ENCODE measurements around the gene THAP11.

THAP11 gene

DNA sequence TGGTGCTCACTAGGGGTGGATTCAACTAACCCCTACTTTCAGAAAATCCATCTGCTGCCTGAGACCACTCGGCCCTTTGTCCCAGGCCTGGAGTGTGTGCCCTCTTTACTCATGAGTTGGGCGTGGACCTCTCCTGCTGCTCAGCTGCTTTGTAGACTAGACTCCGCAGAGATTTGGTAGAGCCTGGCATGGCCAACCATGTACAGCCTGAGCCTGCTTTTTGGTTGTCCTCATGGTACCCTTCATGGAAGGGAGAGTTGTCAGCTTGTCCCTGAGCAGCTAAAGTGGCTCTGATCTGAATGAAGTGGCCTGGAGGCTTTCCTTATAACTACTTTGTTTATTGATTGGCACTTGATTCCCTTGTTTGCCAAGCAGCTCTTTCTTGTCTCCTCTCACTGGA, 32.3 kb downstream of the THAP11 start:
- Histone ChIP-seq H3K27ac (ENCODE audit: insufficient read depth in 1 of 2, low read depth in 1 of 2, low read length in 2 of 2, poor library complexity in 1 of 2, severe bottlenecking in 2 of 2) (peak overlapping the region in 1 of 2 experiments; percentile 91), H3K4me3 (ENCODE audit: control insufficient read depth in 1 of 7, extremely low read depth in 1 of 7, insufficient read depth in 4 of 7, low read depth in 2 of 7, low read length in 6 of 7) (peak overlapping the region in 4 of 7 experiments; percentile 88 to 98 (median 92)), H3K4me1 (ENCODE audit: control extremely low read depth in 1 of 4, control insufficient read depth in 4 of 4, insufficient read depth in 4 of 4, low read length in 3 of 4) (peaks cover 7 to 33% (median 27%) of the 10 kb centered on the region in 4 experiments), H3K27me3 (replicated peaks in 2 of 5; ENCODE audit: control insufficient read depth in 4 of 5, insufficient read depth in 5 of 5, low read length in 4 of 5) (no peaks in the 10 kb centered on the region), H3K9me3 (ENCODE audit: control extremely low read depth in 1 of 5, control insufficient read depth in 4 of 5, insufficient read depth in 2 of 5, low read depth in 1 of 5, low read length in 4 of 5) (no peaks in the 10 kb centered on the region), H3K36me3 (ENCODE audit: control insufficient read depth in 4 of 4, insufficient read depth in 4 of 4, low read length in 3 of 4) (peaks cover 13 to 66% (median 47%) of the 10 kb centered on the region in 4 experiments)
- POLR2A ChIA-PET, result no interaction called here
- DNase-seq, result no peak
- 97% methylated on average over 3 of the region's 3 CpGs for WGBS (ENCODE audit: insufficient coverage)
- CTCF ChIA-PET, result interaction anchor here (0.6 to 20.3 kb wide), 7 partner anchors 10 to 211 kb away, joined by 3 to 359 read pairs (median 3); partner anchors contain the start of genes CTRL, NRN1L and PSMB10

GRCh38 chr16:67877064-67877463, 34.9 kb downstream of the THAP11 start:
- Histone ChIP-seq H3K36me3 (ENCODE audit: control insufficient read depth in 4 of 4, insufficient read depth in 4 of 4, low read length in 3 of 4) (peaks cover 19 to 71% (median 58%) of the 10 kb centered on the region in 4 experiments), H3K9me3 (ENCODE audit: control extremely low read depth in 1 of 5, control insufficient read depth in 4 of 5, insufficient read depth in 2 of 5, low read depth in 1 of 5, low read length in 4 of 5) (no peaks in the 10 kb centered on the region), H3K4me1 (ENCODE audit: control extremely low read depth in 1 of 4, control insufficient read depth in 4 of 4, insufficient read depth in 4 of 4, low read length in 3 of 4) (peaks cover 7 to 30% (median 22%) of the 10 kb centered on the region in 4 experiments), H3K27me3 (replicated peaks in 2 of 5; ENCODE audit: control insufficient read depth in 4 of 5, insufficient read depth in 5 of 5, low read length in 4 of 5) (no peaks in the 10 kb centered on the region), H3K27ac (ENCODE audit: insufficient read depth in 1 of 2, low read depth in 1 of 2, low read length in 2 of 2, poor library complexity in 1 of 2, severe bottlenecking in 2 of 2) (no peak overlapping the region), H3K4me3 (ENCODE audit: control insufficient read depth in 1 of 7, extremely low read depth in 1 of 7, insufficient read depth in 4 of 7, low read depth in 2 of 7, low read length in 6 of 7) (no peak overlapping the region)
- CTCF ChIA-PET, result interaction anchor here (0.8 to 20.3 kb wide), 4 partner anchors 10 to 189 kb away, joined by 3 to 359 read pairs (median 4); partner anchors contain the start of genes CTRL and PSMB10
- POLR2A ChIA-PET, result no interaction called here
- 96% methylated on average over 9 of the region's 11 CpGs for WGBS (ENCODE audit: insufficient coverage)
- no peak for DNase-seq

GRCh38 chr16:67878232-67878631, 36.1 kb downstream of the THAP11 start:
- H3K27me3 ChIP-seq (replicated peaks in 2 of 5; ENCODE audit: control insufficient read depth in 4 of 5, insufficient read depth in 5 of 5, low read length in 4 of 5), result no peaks in the 10 kb centered on the region
- WGBS (ENCODE audit: insufficient coverage), result 93% methylated on average over 3 of the region's 6 CpGs
- peaks cover 19 to 80% (median 68%) of the 10 kb centered on the region in 4 experiments for H3K36me3 ChIP-seq (ENCODE audit: control insufficient read depth in 4 of 4, insufficient read depth in 4 of 4, low read length in 3 of 4)
- H3K9me3 ChIP-seq (ENCODE audit: control extremely low read depth in 1 of 5, control insufficient read depth in 4 of 5, insufficient read depth in 2 of 5, low read depth in 1 of 5, low read length in 4 of 5), result no peaks in the 10 kb centered on the region
- H3K4me1 ChIP-seq (ENCODE audit: control extremely low read depth in 1 of 4, control insufficient read depth in 4 of 4, insufficient read depth in 4 of 4, low read length in 3 of 4), result peaks cover 7 to 22% (median 15%) of the 10 kb centered on the region in 4 experiments
- ChIA-PET POLR2A (no interaction called here), CTCF (interaction anchor here (1.1 to 20.3 kb wide), 7 partner anchors 8 to 206 kb away, joined by 3 to 359 read pairs (median 4); partner anchors contain the start of genes CTRL and PSMB10)
- DNase-seq, result no peak
- H3K27ac ChIP-seq (ENCODE audit: insufficient read depth in 1 of 2, low read depth in 1 of 2, low read length in 2 of 2, poor library complexity in 1 of 2, severe bottlenecking in 2 of 2), result no peak overlapping the region
- H3K4me3 ChIP-seq (ENCODE audit: control insufficient read depth in 1 of 7, extremely low read depth in 1 of 7, insufficient read depth in 4 of 7, low read depth in 2 of 7, low read length in 6 of 7), result no peak overlapping the region

DNA sequence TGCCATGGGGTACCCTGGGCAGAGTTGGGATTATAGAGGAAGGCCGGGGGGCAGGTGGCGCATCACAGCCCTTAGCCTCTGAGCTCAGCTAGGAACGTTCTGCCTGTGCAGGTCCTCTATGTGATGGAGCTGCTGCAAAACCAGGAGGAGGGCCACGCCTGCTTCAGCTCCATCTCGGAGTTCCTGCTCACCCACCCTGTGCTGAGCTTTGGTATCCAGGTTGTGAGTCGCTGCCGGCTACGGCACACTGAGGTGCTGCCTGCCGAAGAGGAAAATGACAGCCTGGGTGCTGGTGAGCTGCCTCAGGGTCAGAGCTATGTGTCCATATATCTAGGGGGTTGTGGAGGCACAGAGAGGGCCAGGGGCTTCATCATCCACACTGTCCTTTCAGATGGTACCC, 36.7 kb downstream of the THAP11 start:
- ChIA-PET POLR2A (no interaction called here), CTCF (interaction anchor here (0.7 to 20.3 kb wide), 10 partner anchors 9 to 211 kb away, joined by 3 to 359 read pairs (median 4); partner anchors contain the start of genes CTRL and PSMB10)

GRCh38 chr16:67879462-67879861, 37.3 kb downstream of the THAP11 start:
- WGBS (ENCODE audit: insufficient coverage), result 96% methylated on average over 12 of the region's 12 CpGs
- H3K27ac ChIP-seq (ENCODE audit: insufficient read depth in 1 of 2, low read depth in 1 of 2, low read length in 2 of 2, poor library complexity in 1 of 2, severe bottlenecking in 2 of 2), result no peak overlapping the region

More for the DNA sequence above, 36.7 kb downstream of the THAP11 start:
- Histone ChIP-seq H3K4me1 (ENCODE audit: control extremely low read depth in 1 of 4, control insufficient read depth in 4 of 4, insufficient read depth in 4 of 4, low read length in 3 of 4) (peaks cover 5 to 16% (median 9%) of the 10 kb centered on the region in 4 experiments), H3K27me3 (replicated peaks in 2 of 5; ENCODE audit: control insufficient read depth in 4 of 5, insufficient read depth in 5 of 5, low read length in 4 of 5) (no peaks in the 10 kb centered on the region), H3K9me3 (ENCODE audit: control extremely low read depth in 1 of 5, control insufficient read depth in 4 of 5, insufficient read depth in 2 of 5, low read depth in 1 of 5, low read length in 4 of 5) (no peaks in the 10 kb centered on the region), H3K36me3 (ENCODE audit: control insufficient read depth in 4 of 4, insufficient read depth in 4 of 4, low read length in 3 of 4) (peaks cover 19 to 86% (median 73%) of the 10 kb centered on the region in 4 experiments), H3K4me3 (ENCODE audit: control insufficient read depth in 1 of 7, extremely low read depth in 1 of 7, insufficient read depth in 4 of 7, low read depth in 2 of 7, low read length in 6 of 7) (no peak overlapping the region), H3K27ac (ENCODE audit: insufficient read depth in 1 of 2, low read depth in 1 of 2, low read length in 2 of 2, poor library complexity in 1 of 2, severe bottlenecking in 2 of 2) (no peak overlapping the region)
- DNase-seq, result no peak
- 98% methylated on average over 9 of the region's 9 CpGs for WGBS (ENCODE audit: insufficient coverage)

GRCh38 chr16:67879936-67880335, 37.8 kb downstream of the THAP11 start:
- no peaks in the 10 kb centered on the region for H3K9me3 ChIP-seq (ENCODE audit: control extremely low read depth in 1 of 5, control insufficient read depth in 4 of 5, insufficient read depth in 2 of 5, low read depth in 1 of 5, low read length in 4 of 5)
- ChIA-PET POLR2A (no interaction called here), CTCF (interaction anchor here (0.7 to 20.3 kb wide), 5 partner anchors 8 to 212 kb away, joined by 3 to 359 read pairs (median 3); partner anchors contain the start of genes CTRL and PSMB10)
- H3K27ac ChIP-seq (ENCODE audit: insufficient read depth in 1 of 2, low read depth in 1 of 2, low read length in 2 of 2, poor library complexity in 1 of 2, severe bottlenecking in 2 of 2), result no peak overlapping the region
- no peak for DNase-seq
- WGBS (ENCODE audit: insufficient coverage), result 96% methylated on average over 3 of the region's 5 CpGs
- H3K4me3 ChIP-seq (ENCODE audit: control insufficient read depth in 1 of 7, extremely low read depth in 1 of 7, insufficient read depth in 4 of 7, low read depth in 2 of 7, low read length in 6 of 7), result no peak overlapping the region
- peaks cover 0 to 5% (median 0%) of the 10 kb centered on the region in 4 experiments for H3K4me1 ChIP-seq (ENCODE audit: control extremely low read depth in 1 of 4, control insufficient read depth in 4 of 4, insufficient read depth in 4 of 4, low read length in 3 of 4)
- no peaks in the 10 kb centered on the region for H3K27me3 ChIP-seq (replicated peaks in 2 of 5; ENCODE audit: control insufficient read depth in 4 of 5, insufficient read depth in 5 of 5, low read length in 4 of 5)
- peaks cover 19 to 97% (median 84%) of the 10 kb centered on the region in 4 experiments for H3K36me3 ChIP-seq (ENCODE audit: control insufficient read depth in 4 of 4, insufficient read depth in 4 of 4, low read length in 3 of 4)

More at GRCh38 chr16:67879462-67879861, 37.3 kb downstream of the THAP11 start:
- POLR2A ChIA-PET, result no interaction called here
- no peak for DNase-seq
- H3K27me3 ChIP-seq (replicated peaks in 2 of 5; ENCODE audit: control insufficient read depth in 4 of 5, insufficient read depth in 5 of 5, low read length in 4 of 5), result no peaks in the 10 kb centered on the region
- H3K36me3 ChIP-seq (ENCODE audit: control insufficient read depth in 4 of 4, insufficient read depth in 4 of 4, low read length in 3 of 4), result peaks cover 19 to 93% (median 79%) of the 10 kb centered on the region in 4 experiments
- CTCF ChIA-PET, result interaction anchor here (0.7 to 20.3 kb wide), 7 partner anchors 8 to 212 kb away, joined by 3 to 359 read pairs (median 3); partner anchors contain the start of genes CTRL and PSMB10
- no peak overlapping the region for H3K4me3 ChIP-seq (ENCODE audit: control insufficient read depth in 1 of 7, extremely low read depth in 1 of 7, insufficient read depth in 4 of 7, low read depth in 2 of 7, low read length in 6 of 7)
- H3K4me1 ChIP-seq (ENCODE audit: control extremely low read depth in 1 of 4, control insufficient read depth in 4 of 4, insufficient read depth in 4 of 4, low read length in 3 of 4), result peaks cover 0 to 9% (median 3%) of the 10 kb centered on the region in 4 experiments
- no peaks in the 10 kb centered on the region for H3K9me3 ChIP-seq (ENCODE audit: control extremely low read depth in 1 of 5, control insufficient read depth in 4 of 5, insufficient read depth in 2 of 5, low read depth in 1 of 5, low read length in 4 of 5)

DNA sequence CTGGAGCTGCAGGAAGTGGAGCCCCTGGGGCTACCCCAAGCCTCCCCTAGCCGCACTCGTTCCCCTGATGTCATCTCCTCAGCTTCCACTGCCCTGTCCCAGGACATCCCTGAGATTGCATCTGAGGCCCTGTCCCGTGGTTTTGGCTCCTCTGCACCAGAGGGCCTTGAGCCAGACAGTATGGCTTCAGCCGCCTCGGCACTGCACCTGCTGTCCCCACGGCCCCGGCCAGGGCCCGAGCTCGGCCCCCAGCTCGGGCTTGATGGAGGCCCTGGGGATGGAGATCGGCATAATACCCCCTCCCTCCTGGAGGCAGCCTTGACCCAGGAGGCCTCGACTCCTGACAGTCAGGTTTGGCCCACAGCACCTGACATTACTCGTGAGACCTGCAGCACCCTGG, 38.5 kb downstream of the THAP11 start:
- WGBS (ENCODE audit: insufficient coverage), result 95% methylated on average over 13 of the region's 13 CpGs
- CTCF ChIA-PET, result interaction anchor here (0.8 to 20.3 kb wide), 5 partner anchors 9 to 160 kb away, joined by 3 to 359 read pairs (median 5); partner anchors contain the start of genes CTRL and PSMB10

More for the DNA sequence above, 38.5 kb downstream of the THAP11 start:
- Histone ChIP-seq H3K9me3 (ENCODE audit: control extremely low read depth in 1 of 5, control insufficient read depth in 4 of 5, insufficient read depth in 2 of 5, low read depth in 1 of 5, low read length in 4 of 5) (no peaks in the 10 kb centered on the region), H3K4me3 (ENCODE audit: control insufficient read depth in 1 of 7, extremely low read depth in 1 of 7, insufficient read depth in 4 of 7, low read depth in 2 of 7, low read length in 6 of 7) (no peak overlapping the region), H3K27me3 (replicated peaks in 2 of 5; ENCODE audit: control insufficient read depth in 4 of 5, insufficient read depth in 5 of 5, low read length in 4 of 5) (no peaks in the 10 kb centered on the region), H3K4me1 (ENCODE audit: control extremely low read depth in 1 of 4, control insufficient read depth in 4 of 4, insufficient read depth in 4 of 4, low read length in 3 of 4) (peaks cover 0 to 3% (median 0%) of the 10 kb centered on the region in 4 experiments), H3K27ac (ENCODE audit: insufficient read depth in 1 of 2, low read depth in 1 of 2, low read length in 2 of 2, poor library complexity in 1 of 2, severe bottlenecking in 2 of 2) (no peak overlapping the region), H3K36me3 (ENCODE audit: control insufficient read depth in 4 of 4, insufficient read depth in 4 of 4, low read length in 3 of 4) (peaks cover 19 to 99% (median 86%) of the 10 kb centered on the region in 4 experiments)
- POLR2A ChIA-PET, result no interaction called here
- DNase-seq, result no peak

Measured in common myeloid progenitor, CD34-positive (primary cell).